Eye (tissue), 1 donor: ENCODE data around the gene CANT1.

Experiments
- DNase-seq: peaks from one replicate; pipeline ENCODE4 v3.0.0-alpha.2; 2015

Gene CANT1

GRCh38 chr17:79009397-79010303 lies at the start of gene CANT1:
CANT1 (minus strand) TSS chr17:79009764; CDS start chr17:78997622, 12,142 bp downstream.
- peak; percentile 95 for DNase-seq

GRCh38 chr17:79057737-79058385 lies 48.3 kb upstream of the CANT1 start:
- no peak for DNase-seq

- DNase-seq, result no peak
These were observed 45.6 kb upstream of the CANT1 start for GRCh38 chr17:79055197-79055596.

GRCh38 chr17:79054200-79054960 lies 44.8 kb upstream of the CANT1 start:
- DNase-seq, result peak; percentile 17

- DNase-seq, result no peak
These were observed 43.8 kb upstream of the CANT1 start for GRCh38 chr17:79053251-79053925.

GRCh38 chr17:79052131-79052530 lies 42.6 kb upstream of the CANT1 start:
- DNase-seq, result no peak

GRCh38 chr17:79051306-79051705 lies 41.7 kb upstream of the CANT1 start:
- DNase-seq, result no peak

- no peak for DNase-seq
These were observed 41.0 kb upstream of the CANT1 start for GRCh38 chr17:79050551-79050950.

GRCh38 chr17:79049821-79050220 lies 40.3 kb upstream of the CANT1 start:
- DNase-seq, result no peak

- no peak for DNase-seq
These were observed 39.5 kb upstream of the CANT1 start for GRCh38 chr17:79048826-79049755.

GRCh38 chr17:79047923-79048825 lies 38.6 kb upstream of the CANT1 start:
- DNase-seq, result peak; percentile 24

- DNase-seq, result no peak
These were observed 37.8 kb upstream of the CANT1 start for GRCh38 chr17:79047291-79047920.

GRCh38 chr17:79046916-79047280 lies 37.3 kb upstream of the CANT1 start:
- DNase-seq, result peak; percentile 64

GRCh38 chr17:79046197-79046915 lies 36.8 kb upstream of the CANT1 start:
- DNase-seq, result no peak

- DNase-seq, result peak; percentile 90
These were observed 36.3 kb upstream of the CANT1 start for GRCh38 chr17:79045842-79046196.

GRCh38 chr17:79045001-79045729 lies 35.6 kb upstream of the CANT1 start:
- DNase-seq, result no peak

- DNase-seq, result no peak
These were observed 34.9 kb upstream of the CANT1 start for GRCh38 chr17:79044462-79044861.

GRCh38 chr17:79043931-79044320 lies 34.4 kb upstream of the CANT1 start:
- DNase-seq, result no peak
